ENCODE data around the gene RET.

Gene RET

DNA sequence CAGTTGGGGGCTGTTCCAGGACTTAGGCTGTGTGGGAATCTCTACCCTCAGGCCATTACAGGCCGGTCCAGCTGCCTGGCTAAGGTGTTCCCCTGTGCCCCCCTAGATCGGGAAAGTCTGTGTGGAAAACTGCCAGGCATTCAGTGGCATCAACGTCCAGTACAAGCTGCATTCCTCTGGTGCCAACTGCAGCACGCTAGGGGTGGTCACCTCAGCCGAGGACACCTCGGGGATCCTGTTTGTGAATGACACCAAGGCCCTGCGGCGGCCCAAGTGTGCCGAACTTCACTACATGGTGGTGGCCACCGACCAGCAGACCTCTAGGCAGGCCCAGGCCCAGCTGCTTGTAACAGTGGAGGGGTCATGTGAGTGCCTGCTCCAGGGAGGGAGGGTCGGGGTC lies 34.2 kb downstream of the RET start:
- DNase-seq (ENCODE audit: low spot score): no peak
- TF ChIP-seq, protein P1, sequence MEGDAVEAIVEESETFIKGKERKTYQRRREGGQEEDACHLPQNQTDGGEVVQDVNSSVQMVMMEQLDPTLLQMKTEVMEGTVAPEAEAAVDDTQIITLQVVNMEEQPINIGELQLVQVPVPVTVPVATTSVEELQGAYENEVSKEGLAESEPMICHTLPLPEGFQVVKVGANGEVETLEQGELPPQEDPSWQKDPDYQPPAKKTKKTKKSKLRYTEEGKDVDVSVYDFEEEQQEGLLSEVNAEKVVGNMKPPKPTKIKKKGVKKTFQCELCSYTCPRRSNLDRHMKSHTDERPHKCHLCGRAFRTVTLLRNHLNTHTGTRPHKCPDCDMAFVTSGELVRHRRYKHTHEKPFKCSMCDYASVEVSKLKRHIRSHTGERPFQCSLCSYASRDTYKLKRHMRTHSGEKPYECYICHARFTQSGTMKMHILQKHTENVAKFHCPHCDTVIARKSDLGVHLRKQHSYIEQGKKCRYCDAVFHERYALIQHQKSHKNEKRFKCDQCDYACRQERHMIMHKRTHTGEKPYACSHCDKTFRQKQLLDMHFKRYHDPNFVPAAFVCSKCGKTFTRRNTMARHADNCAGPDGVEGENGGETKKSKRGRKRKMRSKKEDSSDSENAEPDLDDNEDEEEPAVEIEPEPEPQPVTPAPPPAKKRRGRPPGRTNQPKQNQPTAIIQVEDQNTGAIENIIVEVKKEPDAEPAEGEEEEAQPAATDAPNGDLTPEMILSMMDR (IDR thresholded peaks at IDR 0.05; ENCODE audit: extremely low read depth, missing control alignments): no peak

DNA sequence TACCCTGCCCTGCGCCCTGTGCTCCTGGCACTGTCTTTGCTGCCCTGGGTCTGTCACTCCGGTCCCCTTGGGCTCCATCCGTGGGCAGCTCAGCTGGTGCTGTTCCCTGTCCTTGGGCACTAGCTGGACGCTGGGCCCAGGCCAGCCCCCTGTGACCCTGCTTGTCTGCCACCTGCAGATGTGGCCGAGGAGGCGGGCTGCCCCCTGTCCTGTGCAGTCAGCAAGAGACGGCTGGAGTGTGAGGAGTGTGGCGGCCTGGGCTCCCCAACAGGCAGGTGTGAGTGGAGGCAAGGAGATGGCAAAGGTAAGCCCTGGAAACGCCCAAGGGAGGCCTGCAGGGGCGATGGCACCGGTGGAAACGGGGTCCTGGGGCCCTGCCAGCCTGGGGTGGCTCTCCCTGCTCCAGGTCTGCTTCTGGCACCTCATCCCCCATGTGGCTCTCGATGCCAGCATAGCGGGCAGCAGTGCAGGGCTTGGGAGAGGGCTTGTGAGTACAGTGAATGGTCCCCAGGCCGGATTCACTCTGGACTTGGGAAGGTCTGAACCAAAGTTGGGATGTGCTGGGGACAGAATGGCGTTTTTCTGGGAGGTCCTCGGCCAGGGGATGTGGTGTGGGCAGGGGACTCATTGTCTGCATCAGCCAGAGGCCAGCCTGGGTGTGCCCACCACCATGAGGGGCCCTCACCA lies 35.2 kb downstream of the RET start:
- no peak for DNase-seq (ENCODE audit: low spot score)
- TF ChIP-seq, protein P1 (IDR thresholded peaks at IDR 0.05; ENCODE audit: extremely low read depth, missing control alignments): no peak

DNA sequence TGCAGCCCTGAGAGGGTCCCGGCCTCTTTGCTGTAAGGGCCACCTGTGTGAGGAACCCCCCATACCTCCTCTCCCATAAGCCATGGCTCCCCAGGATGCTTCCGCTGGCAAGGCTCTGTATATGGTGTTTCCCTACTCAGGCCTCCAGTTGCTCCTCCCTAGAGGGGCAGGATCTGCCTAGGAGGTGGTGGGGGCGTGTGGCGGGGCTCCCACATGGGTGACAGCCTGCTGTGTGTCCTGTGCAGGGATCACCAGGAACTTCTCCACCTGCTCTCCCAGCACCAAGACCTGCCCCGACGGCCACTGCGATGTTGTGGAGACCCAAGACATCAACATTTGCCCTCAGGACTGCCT lies 35.7 kb downstream of the RET start:
- TF ChIP-seq, protein P1 (IDR thresholded peaks at IDR 0.05; ENCODE audit: extremely low read depth, missing control alignments): no peak

DNA sequence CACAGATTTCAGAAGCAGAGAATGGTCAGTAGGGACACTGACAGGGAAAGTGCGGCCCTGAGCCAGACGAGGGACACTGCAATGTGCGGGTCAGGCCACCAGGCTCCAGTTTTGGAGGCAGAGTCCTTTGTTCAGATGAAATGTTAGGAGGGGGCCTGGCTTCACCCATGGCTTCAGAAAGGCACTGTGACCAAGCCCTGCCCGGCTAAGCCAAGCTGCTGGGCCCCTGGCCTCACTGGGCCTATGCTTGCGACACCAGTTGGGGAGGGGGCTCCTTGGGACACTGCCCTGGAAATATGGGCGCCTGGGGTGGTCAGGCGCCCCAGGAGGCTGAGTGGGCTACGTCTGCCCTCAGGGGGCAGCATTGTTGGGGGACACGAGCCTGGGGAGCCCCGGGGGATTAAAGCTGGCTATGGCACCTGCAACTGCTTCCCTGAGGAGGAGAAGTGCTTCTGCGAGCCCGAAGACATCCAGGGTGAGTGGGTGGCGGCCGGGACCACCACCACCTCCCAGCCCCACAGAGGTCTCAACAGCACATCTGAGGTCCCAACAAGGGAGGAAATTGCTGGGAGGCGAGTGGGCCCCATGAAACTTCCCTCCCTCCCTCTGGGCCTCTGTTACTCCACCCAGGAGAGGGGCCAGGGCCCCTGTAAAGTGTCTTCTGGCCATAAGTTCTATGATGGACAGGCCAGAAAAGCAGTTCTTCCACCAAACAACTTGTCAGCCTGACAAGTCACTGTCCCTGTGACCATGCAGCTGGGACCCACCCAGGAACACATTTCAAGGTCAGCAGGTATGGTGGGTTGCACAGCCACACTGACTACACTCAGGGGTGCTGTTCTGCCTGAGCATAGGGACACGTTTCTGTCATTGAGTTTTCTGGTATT lies 36.6 kb downstream of the RET start:
- TF ChIP-seq, protein P1 (IDR thresholded peaks at IDR 0.05; ENCODE audit: extremely low read depth, missing control alignments): no peak
- DNase-seq (ENCODE audit: low spot score): no peak

More for the DNA sequence above, 35.7 kb downstream of the RET start:
- DNase-seq (ENCODE audit: low spot score): no peak

DNA sequence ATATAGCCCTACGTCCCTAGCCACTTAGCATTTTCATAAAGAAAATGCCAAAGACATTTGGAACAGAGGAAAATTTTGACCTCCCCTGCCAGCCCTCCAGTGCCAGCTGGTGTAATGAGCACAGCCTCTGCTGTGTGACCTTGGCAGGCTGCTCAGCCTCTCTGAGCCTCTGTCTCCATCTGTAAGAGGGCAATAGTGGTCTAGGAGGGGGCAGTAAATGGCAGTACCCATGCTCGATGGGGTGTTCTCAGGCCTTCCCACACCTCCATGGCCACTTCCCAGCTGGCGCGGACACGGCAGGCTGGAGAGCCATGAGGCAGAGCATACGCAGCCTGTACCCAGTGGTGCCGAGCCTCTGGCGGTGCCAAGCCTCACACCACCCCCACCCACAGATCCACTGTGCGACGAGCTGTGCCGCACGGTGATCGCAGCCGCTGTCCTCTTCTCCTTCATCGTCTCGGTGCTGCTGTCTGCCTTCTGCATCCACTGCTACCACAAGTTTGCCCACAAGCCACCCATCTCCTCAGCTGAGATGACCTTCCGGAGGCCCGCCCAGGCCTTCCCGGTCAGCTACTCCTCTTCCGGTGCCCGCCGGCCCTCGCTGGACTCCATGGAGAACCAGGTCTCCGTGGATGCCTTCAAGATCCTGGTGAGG lies 37.3 kb downstream of the RET start:
- TF ChIP-seq, protein P1 (IDR thresholded peaks at IDR 0.05; ENCODE audit: extremely low read depth, missing control alignments): no peak

DNA sequence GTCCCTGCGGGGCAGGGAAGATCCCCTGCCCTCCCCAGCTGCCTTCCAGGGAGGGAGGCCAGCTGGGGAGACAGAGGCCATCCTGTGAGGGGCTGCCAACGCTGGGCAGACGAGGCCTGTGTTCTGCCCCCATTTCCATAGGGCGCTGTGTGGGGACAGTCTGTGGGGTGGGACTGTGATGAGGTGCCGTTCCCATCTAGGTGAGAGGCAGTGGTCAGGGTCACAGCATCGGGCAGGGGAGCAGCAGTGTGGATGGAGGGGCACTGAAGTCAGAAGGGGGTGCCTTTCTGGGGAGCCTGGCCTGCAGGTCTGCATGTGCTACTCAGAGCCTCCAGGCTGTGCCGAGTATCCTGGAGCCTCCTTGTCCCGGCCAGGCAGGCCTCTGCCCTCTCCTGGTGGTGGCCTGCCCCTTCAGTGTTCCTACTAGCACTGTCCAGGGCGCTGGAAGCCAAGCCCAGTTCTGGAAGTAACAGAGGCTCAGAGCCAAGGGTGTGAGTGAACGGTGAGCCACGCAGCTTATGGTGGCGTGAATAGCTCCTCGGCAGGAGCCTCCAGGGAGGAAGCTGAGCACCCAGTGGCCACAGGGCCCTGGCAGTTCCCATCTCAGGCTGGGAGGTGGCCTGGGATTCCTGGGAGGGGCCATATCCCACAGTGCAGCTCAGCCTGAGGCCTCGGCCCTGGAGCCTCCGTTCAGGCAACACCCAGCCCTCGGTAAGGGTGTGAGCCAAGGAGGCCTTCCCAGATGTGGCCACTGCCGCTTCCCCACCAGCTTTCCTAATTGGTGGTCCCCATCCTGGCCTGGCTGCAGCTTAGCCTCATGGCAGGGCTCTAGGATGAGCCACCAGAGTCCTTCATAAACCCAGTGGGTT lies 38.1 kb downstream of the RET start:
- no peak for DNase-seq (ENCODE audit: low spot score)
- TF ChIP-seq, protein P1 (IDR thresholded peaks at IDR 0.05; ENCODE audit: extremely low read depth, missing control alignments): no peak

More for the DNA sequence above, 37.3 kb downstream of the RET start:
- DNase-seq (ENCODE audit: low spot score): no peak

All from GM20000 (cell line).